Measurements from ENCODE around the gene FZR1.
A peak's percentile ranks its signal among the peaks of the same experiment; 100 is the strongest.

Gene FZR1

DNA sequence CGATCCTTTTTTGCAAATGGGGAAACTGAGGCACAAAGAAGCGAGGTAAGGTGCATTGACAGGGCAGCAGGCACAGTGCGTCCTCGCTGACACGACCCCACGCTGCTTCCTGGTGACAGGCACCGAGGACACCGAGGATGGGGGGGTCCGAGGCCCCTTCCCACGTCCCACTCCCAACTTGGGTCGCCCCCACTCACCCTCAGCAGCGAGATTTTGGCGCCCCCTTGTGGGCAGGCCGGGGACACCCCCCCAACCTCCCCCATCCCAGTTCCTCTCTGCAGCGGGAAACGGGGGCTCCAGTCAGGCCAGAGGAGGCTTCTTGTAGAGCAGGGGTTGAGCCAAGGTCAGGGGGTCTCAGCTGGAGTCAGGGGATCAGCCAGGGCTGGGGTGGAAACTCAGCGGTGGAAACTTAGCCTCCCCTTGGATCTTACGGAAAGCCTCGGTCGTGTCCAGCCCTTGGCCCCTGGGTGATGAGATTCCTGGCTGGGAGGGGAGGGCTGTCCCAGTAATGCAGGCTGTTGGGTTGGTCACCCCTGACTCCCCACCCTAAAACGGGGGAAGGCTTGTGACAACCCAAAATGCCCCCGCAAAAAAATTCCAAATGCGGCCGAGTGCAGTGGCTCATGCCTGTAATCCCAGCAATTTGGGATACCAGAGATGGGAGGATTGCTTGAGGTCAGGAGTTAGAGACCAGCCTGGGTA lies 34.0 kb upstream of the FZR1 start:
- peak in 16 of 56 donors; percentile 2 to 48 (median 23) for DNase-seq

DNA sequence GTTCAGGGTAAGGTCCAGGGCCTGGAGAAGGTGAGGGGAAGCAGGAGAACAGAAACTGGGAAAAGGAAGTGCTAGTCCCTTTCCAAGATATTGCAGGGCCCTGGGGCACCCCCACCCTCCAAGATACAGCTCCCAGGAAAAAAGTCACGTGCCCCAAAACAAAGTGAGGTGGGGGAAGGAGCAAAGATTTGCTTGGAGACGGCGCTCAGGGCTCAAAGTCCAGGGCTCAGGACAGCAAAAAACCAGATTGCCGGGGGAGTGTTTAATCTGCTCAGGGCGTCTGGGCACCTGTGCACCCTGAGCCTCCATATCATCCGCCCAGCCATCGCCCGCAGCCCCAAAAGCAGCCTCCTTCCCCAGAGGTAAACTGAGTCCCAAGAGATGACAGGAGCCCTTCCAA lies 32.1 kb upstream of the FZR1 start:
- no peak for DNase-seq

- no peak for DNase-seq
These were observed 31.5 kb upstream of the FZR1 start for GRCh38 chr19:3474614-3475013.

DNA sequence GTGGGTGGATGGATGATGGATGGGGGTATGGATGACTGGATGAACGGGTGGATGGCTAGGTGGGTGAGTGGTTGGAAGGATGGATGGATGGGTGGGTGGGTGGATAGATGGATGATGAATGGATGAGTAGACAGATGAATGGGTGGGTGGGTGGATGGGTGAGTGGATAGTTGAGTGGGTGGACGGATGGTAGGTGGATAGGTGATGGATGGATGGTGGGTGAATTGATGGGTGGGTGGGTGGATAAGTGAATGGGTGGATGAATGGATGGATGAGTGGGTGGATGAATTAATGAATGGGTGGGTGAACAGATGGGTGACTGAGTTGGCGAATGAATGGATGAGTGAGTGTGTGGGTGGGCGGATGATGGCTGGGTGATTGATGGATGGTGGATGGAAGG lies 30.7 kb upstream of the FZR1 start:
- DNase-seq, result no peak

DNA sequence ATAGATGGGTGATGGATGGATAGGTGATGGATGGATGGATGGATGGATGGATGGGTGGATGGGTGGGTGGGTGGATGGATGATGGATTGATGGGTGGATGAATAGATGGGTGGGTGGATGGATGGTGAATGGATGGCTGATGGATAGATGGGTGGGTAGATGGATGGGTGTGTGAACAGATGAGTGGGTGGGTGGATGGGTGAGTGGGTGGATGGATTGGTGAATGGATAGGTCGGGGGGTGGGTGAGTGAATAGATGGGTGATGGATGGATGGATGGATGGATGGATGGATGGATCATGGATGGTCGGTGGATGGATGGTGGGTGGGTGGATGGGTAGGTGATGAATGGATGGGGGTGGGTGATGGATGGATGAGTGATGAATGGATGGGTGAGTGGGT lies 29.3 kb upstream of the FZR1 start:
- DNase-seq, result no peak

- no peak for DNase-seq
These were observed 28.6 kb upstream of the FZR1 start for GRCh38 chr19:3477506-3477905.

GRCh38 chr19:3477951-3478350 lies 28.2 kb upstream of the FZR1 start:
- DNase-seq, result no peak

GRCh38 chr19:3478409-3479176 lies 27.5 kb upstream of the FZR1 start:
- DNase-seq, result no peak

- DNase-seq, result peak in 1 of 56 donors; percentile 19
These were observed 26.8 kb upstream of the FZR1 start for GRCh38 chr19:3479177-3479833.

DNA sequence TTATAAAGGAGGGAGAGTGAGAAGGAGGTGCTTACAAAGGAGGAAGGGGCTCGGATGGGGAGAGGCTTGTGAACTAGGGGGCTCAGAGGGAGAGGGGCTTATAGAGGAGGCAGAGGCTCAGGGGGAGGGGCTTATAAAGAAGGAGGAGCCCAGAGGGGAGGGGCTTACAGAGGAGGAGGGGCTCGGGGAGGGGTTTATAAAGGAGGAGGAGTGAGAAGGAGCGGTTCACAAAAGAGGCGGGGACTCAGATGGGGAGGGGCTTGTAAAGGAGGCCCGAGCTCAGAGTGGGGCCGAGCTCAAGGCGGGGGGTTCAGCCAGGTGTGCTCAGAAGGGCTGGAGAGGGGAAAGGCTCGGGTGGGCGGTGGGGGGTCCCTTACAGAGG lies 26.3 kb upstream of the FZR1 start:
- DNase-seq, result no peak

- no peak for DNase-seq
These were observed 25.6 kb upstream of the FZR1 start, which contains the start of gene SMIM24 for GRCh38 chr19:3480383-3481091. TSS of gene SMIM24 (minus strand) at chr19:3480525. CDS start at chr19:3480463, 62 bp downstream.

- no peak for DNase-seq
These were observed 24.6 kb upstream of the FZR1 start for GRCh38 chr19:3481241-3482090.

- no peak for DNase-seq
These were observed 23.4 kb upstream of the FZR1 start for GRCh38 chr19:3482507-3483225.

GRCh38 chr19:3483226-3483628 lies 22.9 kb upstream of the FZR1 start, which contains the start of gene SMIM44:
TSS of gene SMIM44 (minus strand) at chr19:3483441. CDS start at chr19:3483403, 38 bp downstream.
- DNase-seq, result no peak

DNA sequence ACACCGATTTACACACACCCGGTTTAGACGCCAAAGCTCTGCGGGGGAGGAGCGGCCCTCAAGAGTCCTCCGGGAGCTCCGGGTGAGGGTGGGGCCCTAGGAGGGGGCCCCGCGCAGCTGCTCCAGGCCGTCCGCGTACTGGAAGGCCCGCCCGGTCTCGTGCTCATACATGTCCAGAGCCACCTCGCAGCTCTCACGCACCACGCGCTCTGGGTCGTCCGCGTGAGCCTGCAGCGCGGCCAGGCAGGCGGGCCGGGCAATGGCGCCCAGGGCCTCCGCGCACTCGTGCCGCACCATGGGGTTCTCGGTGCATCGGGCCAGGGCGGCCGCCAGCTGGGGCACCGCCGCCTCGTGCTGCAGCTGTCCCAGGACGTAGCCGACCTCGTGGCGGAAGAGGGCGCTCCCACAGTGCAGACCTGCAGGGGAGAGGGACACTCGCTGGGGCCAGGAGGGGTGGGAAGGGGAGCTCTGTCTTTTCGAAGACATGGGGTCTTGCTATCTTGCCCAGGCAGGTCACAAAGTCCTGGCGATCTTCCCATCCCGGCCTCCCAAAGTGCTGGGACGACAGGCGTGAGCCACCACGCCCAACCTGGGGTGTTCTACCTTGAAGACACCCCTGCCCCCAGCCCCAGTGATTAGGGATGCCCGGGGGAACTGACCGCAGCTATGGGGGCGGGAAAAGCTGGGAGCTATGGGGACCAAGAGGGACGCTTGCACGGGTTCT lies 14.6 kb upstream of the FZR1 start:
- no peak for DNase-seq

DNA sequence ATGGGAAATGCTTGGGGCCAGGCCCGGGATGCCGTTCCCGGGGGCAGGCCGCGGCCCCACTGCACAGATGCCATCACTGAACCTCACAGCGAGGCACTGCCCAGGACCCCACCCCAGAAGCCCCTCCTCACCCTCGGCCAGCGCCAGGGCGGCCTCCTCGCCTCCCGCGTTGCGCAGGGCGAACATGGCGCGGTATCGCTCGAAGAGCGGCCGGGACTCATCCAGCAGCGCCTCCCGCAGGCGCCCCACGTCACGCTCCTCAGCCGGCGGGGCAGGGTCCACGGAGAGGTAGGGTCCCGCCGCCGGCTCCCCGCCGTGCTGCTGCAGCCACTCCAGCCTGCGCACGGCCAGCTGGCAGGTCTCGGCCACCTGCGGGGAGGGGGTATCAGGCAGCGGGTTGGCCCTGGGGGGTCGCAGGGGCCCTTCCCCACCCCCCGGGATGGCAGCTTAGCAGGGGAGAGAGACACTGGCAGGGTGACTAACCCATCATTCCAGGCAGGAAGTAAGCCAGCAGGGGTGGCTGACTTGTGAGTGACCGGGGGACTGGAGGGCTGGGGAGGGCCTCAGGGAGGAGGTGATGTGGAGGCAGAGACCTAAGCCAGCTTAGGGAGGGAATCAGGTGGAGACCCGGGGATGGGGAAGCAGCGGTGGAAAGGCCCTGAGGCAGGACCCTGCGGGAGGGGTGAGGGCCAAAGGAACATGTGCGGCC lies 13.8 kb upstream of the FZR1 start:
- no peak for DNase-seq

GRCh38 chr19:3492919-3493318 lies 13.2 kb upstream of the FZR1 start:
- DNase-seq, result no peak

- no peak for DNase-seq
These were observed 12.5 kb upstream of the FZR1 start for GRCh38 chr19:3493651-3494050.

GRCh38 chr19:3494051-3494450 lies 12.1 kb upstream of the FZR1 start:
- DNase-seq, result peak; percentile 7 to 98 (median 89)
